NCI-H524 treated with DMSO at 0.1 percent for 48 hours (cell line): ENCODE data around the gene ABHD16A.

Source experiments
- DNase-seq: peaks from one replicate; lab custom pipeline; 2025; lab: John Stamatoyannopoulos, UW

ABHD16A gene

GRCh38 chr6:31689249-31690110 lies 13.6 kb downstream of the ABHD16A start:
- DNase-seq = no peak

GRCh38 chr6:31687860-31688693 lies 15.0 kb downstream of the ABHD16A start:
- no peak for DNase-seq

GRCh38 chr6:31687321-31687720 lies 15.8 kb downstream of the ABHD16A start:
- DNase-seq = no peak

- DNase-seq = no peak
Measured at GRCh38 chr6:31686483-31686882, 16.6 kb downstream of the ABHD16A start.

GRCh38 chr6:31683591-31683990 lies 19.5 kb downstream of the ABHD16A start:
- DNase-seq = no peak

- no peak for DNase-seq
Measured at GRCh38 chr6:31681135-31681671, 21.9 kb downstream of the ABHD16A start.

- DNase-seq = peak; percentile 18
Measured at GRCh38 chr6:31680226-31681134, 22.6 kb downstream of the ABHD16A start, which contains the start of gene LY6G5C. Gene LY6G5C (minus strand): TSS chr6:31681067. CDS start chr6:31680373, 694 bp downstream.

- no peak for DNase-seq
Measured at GRCh38 chr6:31677955-31678354, 25.2 kb downstream of the ABHD16A start.

GRCh38 chr6:31676904-31677303 lies 26.2 kb downstream of the ABHD16A start:
- no peak for DNase-seq

GRCh38 chr6:31676322-31676903 lies 26.7 kb downstream of the ABHD16A start:
- no peak for DNase-seq

GRCh38 chr6:31669676-31670075 lies 33.4 kb downstream of the ABHD16A start, which contains the start of gene LY6G5B:
Gene LY6G5B (plus strand): TSS chr6:31669976. CDS start chr6:31670951, 975 bp downstream.
- no peak for DNase-seq

GRCh38 chr6:31666337-31666965 lies 36.7 kb downstream of the ABHD16A start:
- DNase-seq = no peak

- peak; percentile 93 for DNase-seq
Measured at GRCh38 chr6:31665501-31666336, 37.4 kb downstream of the ABHD16A start, which contains the start of gene CSNK2B. Gene CSNK2B (plus strand): TSS chr6:31666080. CDS start chr6:31666832, 752 bp downstream.

- DNase-seq = peak; percentile 69
Measured at GRCh38 chr6:31664790-31665500, 38.2 kb downstream of the ABHD16A start, which contains the start of gene GPANK1. Gene GPANK1 (minus strand): TSS chr6:31664997. CDS start chr6:31664478, 519 bp downstream.

GRCh38 chr6:31663961-31664789 lies 38.9 kb downstream of the ABHD16A start:
- DNase-seq = no peak

- DNase-seq = no peak
Measured at GRCh38 chr6:31663126-31663960, 39.8 kb downstream of the ABHD16A start.
